ENCODE data around the gene EGFLAM.

The EGFLAM gene

GRCh38 chr5:38267372-38267771, 9.0 kb downstream of the EGFLAM start:
- no peak for DNase-seq

GRCh38 chr5:38273626-38274025, 15.3 kb downstream of the EGFLAM start:
- no peak for DNase-seq

GRCh38 chr5:38274370-38274769, 16.0 kb downstream of the EGFLAM start:
- no peak for DNase-seq

- DNase-seq, result no peak
Observed at GRCh38 chr5:38284384-38284783, 26.0 kb downstream of the EGFLAM start.

GRCh38 chr5:38285226-38285625, 26.9 kb downstream of the EGFLAM start:
- DNase-seq, result no peak

GRCh38 chr5:38286002-38286401, 27.6 kb downstream of the EGFLAM start:
- DNase-seq, result no peak

- no peak for DNase-seq
Observed at GRCh38 chr5:38287124-38287523, 28.8 kb downstream of the EGFLAM start.

- DNase-seq, result no peak
Observed at GRCh38 chr5:38289457-38289856, 31.1 kb downstream of the EGFLAM start.

- DNase-seq, result no peak
Observed at GRCh38 chr5:38290028-38290653, 31.8 kb downstream of the EGFLAM start.

GRCh38 chr5:38291355-38291754, 33.0 kb downstream of the EGFLAM start:
- DNase-seq, result no peak

GRCh38 chr5:38292228-38292627, 33.9 kb downstream of the EGFLAM start:
- DNase-seq, result no peak

GRCh38 chr5:38295751-38296150, 37.4 kb downstream of the EGFLAM start:
- DNase-seq, result no peak

- DNase-seq, result no peak
Observed at GRCh38 chr5:38297830-38298608, 39.7 kb downstream of the EGFLAM start.

- DNase-seq, result no peak
Observed at GRCh38 chr5:38299585-38299984, 41.2 kb downstream of the EGFLAM start.

GRCh38 chr5:38305148-38305547, 46.8 kb downstream of the EGFLAM start:
- DNase-seq, result no peak

- no peak for DNase-seq
Observed at GRCh38 chr5:38307845-38308244, 49.5 kb downstream of the EGFLAM start.

GRCh38 chr5:38316544-38317224, 58.3 kb downstream of the EGFLAM start:
- DNase-seq, result no peak

GRCh38 chr5:38317868-38318267, 59.5 kb downstream of the EGFLAM start:
- no peak for DNase-seq

GRCh38 chr5:38319491-38319890, 61.1 kb downstream of the EGFLAM start:
- DNase-seq, result no peak

- DNase-seq, result no peak
Observed at GRCh38 chr5:38321978-38322377, 63.6 kb downstream of the EGFLAM start.

- peak in 1 of 3 donors; percentile 0 for DNase-seq
Observed at GRCh38 chr5:38323645-38324295, 65.4 kb downstream of the EGFLAM start.

GRCh38 chr5:38329132-38329715, 70.9 kb downstream of the EGFLAM start:
- peak; percentile 10 to 23 (median 11) for DNase-seq

GRCh38 chr5:38330207-38330606, 71.8 kb downstream of the EGFLAM start:
- no peak for DNase-seq

Data from suppressor macrophage treated with lipopolysaccharide for 1 hour (primary cell).